ENCODE data around the gene CXCR6.

The CXCR6 gene

GRCh38 chr3:45972534-45973402 lies 29.5 kb downstream of the CXCR6 start:
- H3K4me3 ChIP-seq: peak overlapping the region; percentile 7
- peak overlapping the region; percentile 75 to 76 for H3K27ac ChIP-seq
- no peak for TF ChIP-seq CTCF (IDR thresholded peaks at IDR 0.05)
- no peak for DNase-seq (ENCODE audit: low spot score)

GRCh38 chr3:45974686-45975085 lies 31.4 kb downstream of the CXCR6 start:
- no peak for TF ChIP-seq CTCF (IDR thresholded peaks at IDR 0.05)
- no peak for DNase-seq (ENCODE audit: low spot score)

GRCh38 chr3:45975686-45976085 lies 32.4 kb downstream of the CXCR6 start:
- H3K27ac ChIP-seq: peak overlapping the region in 1 of 2 donors; percentile 5

More at GRCh38 chr3:45974686-45975085, 31.4 kb downstream of the CXCR6 start:
- Histone ChIP-seq H3K27ac (peak overlapping the region; percentile 3 to 5), H3K4me3 (no peak overlapping the region)

GRCh38 chr3:45976191-45977091 lies 33.2 kb downstream of the CXCR6 start:
- no peak for TF ChIP-seq CTCF (IDR thresholded peaks at IDR 0.05)
- Histone ChIP-seq H3K27ac (peak overlapping the region in 1 of 2 donors; percentile 5), H3K4me3 (no peak overlapping the region)
- no peak for DNase-seq (ENCODE audit: low spot score)

More at GRCh38 chr3:45975686-45976085, 32.4 kb downstream of the CXCR6 start:
- TF ChIP-seq CTCF (IDR thresholded peaks at IDR 0.05): no peak
- no peak for DNase-seq (ENCODE audit: low spot score)
- H3K4me3 ChIP-seq: no peak overlapping the region

DNA sequence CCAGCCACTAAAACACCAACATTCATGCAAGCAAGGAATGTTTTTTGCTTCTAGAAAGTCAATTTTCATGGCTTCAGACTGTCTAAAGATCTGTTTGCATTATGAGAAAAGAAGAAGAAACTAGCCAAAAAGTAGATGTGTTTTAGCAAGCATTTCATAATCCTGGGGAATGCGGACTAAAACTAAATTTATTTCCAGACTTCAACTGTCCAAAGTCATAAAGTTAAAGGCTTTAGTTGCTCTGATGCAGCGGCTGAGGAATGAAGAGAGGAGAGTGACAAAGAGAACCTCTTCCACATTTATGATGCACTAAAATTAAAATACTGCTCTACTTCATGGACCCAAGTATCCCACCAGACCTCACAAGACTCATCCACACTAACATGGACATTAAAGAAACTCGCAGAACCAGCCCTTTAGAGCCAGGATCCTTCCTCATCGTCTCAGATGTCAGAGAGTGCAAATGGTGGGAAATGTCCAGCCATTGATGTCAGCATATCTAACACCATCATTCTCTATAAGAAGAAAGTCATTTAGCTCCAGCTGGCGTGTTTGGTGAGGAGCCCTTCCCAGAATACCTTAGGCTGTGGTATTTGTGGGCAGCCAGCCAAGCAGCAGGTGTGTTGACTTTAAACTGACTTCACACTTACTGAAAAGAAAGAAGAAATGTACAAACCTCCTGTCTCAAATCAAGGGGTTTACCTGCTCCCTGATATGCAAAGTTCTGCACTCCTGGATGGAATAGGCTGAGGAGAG lies 34.9 kb downstream of the CXCR6 start:
- DNase-seq (ENCODE audit: low spot score): no peak
- Histone ChIP-seq H3K4me3 (no peak overlapping the region), H3K27ac (no peak overlapping the region)
- no peak for TF ChIP-seq CTCF (IDR thresholded peaks at IDR 0.05)

DNA sequence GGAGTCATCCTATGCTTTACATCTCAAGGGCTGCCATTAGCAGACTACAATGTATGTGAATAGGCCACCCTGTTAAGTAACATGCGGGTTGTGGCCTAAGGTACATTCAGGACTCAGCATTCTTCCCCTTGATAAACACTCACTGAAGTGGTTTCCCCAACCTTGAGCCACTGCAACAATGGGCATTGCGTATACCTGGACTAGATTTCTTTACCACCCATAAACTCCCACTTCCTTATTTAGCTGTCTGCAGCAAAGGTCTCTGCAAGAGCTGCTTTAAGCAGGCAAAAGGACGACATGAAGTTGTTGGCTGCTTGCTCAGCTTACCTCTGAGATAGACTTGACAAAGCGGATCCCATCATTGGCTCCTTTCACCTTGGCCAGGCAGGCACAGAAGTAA lies 36.1 kb downstream of the CXCR6 start:
- peak overlapping the region in 1 of 2 donors; percentile 28 for H3K27ac ChIP-seq
- DNase-seq (ENCODE audit: low spot score): no peak

More for the DNA sequence above, 36.1 kb downstream of the CXCR6 start:
- no peak overlapping the region for H3K4me3 ChIP-seq
- TF ChIP-seq CTCF (IDR thresholded peaks at IDR 0.05): no peak
